K562 (cell line): ENCODE results near the gene CTF1. TPM values are rescaled to one million over a fixed set of nuclear protein-coding genes. Genes with fewer than 3 reads are reported as not detected.

Experiments used
- ARNT ChIP-seq, 2 experiments: fragments of 450-650 bp; IDR thresholded peaks; 2 replicates each; pipeline ENCODE4 v1.6.1; 2016; ENCODE audit warnings: mild to moderate bottlenecking in 1 of 2
- CBX2 ChIP-seq: fragments of 200-600 bp; sonication (generic); IDR thresholded peaks from one replicate; pipeline ENCODE4 v1.6.1; 2012; ENCODE audit warnings: mild to moderate bottlenecking, low read length, inconsistent platforms; ENCODE audit not compliant: insufficient read depth, poor library complexity, severe bottlenecking
- CTCFL ChIP-seq: IDR thresholded peaks from 2 replicates; pipeline ENCODE4 v1.6.1; 2011; ENCODE audit warnings: borderline replicate concordance, low read depth, mild to moderate bottlenecking, moderate library complexity, low read length; ENCODE audit not compliant: insufficient read depth, poor library complexity, severe bottlenecking
- FIP1L1 ChIP-seq: fragments of 200-400 bp; formaldehyde crosslinking; IDR thresholded peaks from 2 replicates; pipeline ENCODE4 v1.6.1; 2018; ENCODE audit warnings: mild to moderate bottlenecking, low read depth, low read length; ENCODE audit not compliant: poor library complexity, severe bottlenecking
- FOXJ3 ChIP-seq: sonication (generic); formaldehyde crosslinking; IDR thresholded peaks from 2 replicates; pipeline ENCODE4 v1.4.0; 2020; ENCODE audit warnings: mild to moderate bottlenecking, missing genetic modification reagents
- LARP7 ChIP-seq: fragments of 450-650 bp; IDR thresholded peaks from 2 replicates; pipeline ENCODE4 v1.6.1; 2016
- SMARCA5 ChIP-seq: fragments of 450-650 bp; IDR thresholded peaks from 2 replicates; pipeline ENCODE4 v1.6.1; 2016
- ZEB2 ChIP-seq: fragments of 450-650 bp; IDR thresholded peaks from 2 replicates; pipeline ENCODE4 v1.6.1; 2016
- ZNF24 ChIP-seq: fragments of 450-650 bp; IDR thresholded peaks from 2 replicates; pipeline ENCODE4 v1.6.1; 2016
- polyA plus RNA-seq, 8 experiments: library from polyadenylated mRNA; depleted of rRNA in 4 of 8; stranded (reverse) in 5 of 8; unstranded in 3 of 8; fragments of >200 nt; fragmentation: Nextera tagmentation in 2 of 8; fragmentation: Illumina TruSeq in 1 of 8; extraction: Ambion mirVana in 2 of 8; extraction: Trizol in 1 of 8; gene quantifications; 2 replicates each; pipeline versions ENCODE4 v1.2.1 to v1.2.3, GENCODE V29; 2011 to 2014; ENCODE audit warnings: inconsistent platforms in 1 of 8, missing spikeins in 1 of 8
- total RNA-seq, 7 experiments: library from RNA; depleted of rRNA in 6 of 7; stranded (reverse); fragments of >200 nt in 6 of 7; fragmentation: Illumina TruSeq in 2 of 7; extraction: Trizol in 2 of 7; gene quantifications; 2 replicates each; pipeline versions ENCODE4 v1.2.1 to v1.2.3, GENCODE V29; 2011 to 2021; ENCODE audit warnings: low replicate concordance in 1 of 7
- TF ChIP-seq, protein P1 (sequence below): fragments of 200-800 bp; sonication (Bioruptor generic); IDR thresholded peaks from 2 replicates; pipeline ENCODE4 v1.6.1; 2016; ENCODE audit warnings: missing genetic modification characterization, missing compliant biosample characterization

The CTF1 gene
- total and polyA plus RNA-seq, 9 of the 15 experiments (the other 6 are each of a cell fraction or from before 2014, with no cell fraction given): 0.24 to 2.5 (median 0.44) TPM

DNA sequence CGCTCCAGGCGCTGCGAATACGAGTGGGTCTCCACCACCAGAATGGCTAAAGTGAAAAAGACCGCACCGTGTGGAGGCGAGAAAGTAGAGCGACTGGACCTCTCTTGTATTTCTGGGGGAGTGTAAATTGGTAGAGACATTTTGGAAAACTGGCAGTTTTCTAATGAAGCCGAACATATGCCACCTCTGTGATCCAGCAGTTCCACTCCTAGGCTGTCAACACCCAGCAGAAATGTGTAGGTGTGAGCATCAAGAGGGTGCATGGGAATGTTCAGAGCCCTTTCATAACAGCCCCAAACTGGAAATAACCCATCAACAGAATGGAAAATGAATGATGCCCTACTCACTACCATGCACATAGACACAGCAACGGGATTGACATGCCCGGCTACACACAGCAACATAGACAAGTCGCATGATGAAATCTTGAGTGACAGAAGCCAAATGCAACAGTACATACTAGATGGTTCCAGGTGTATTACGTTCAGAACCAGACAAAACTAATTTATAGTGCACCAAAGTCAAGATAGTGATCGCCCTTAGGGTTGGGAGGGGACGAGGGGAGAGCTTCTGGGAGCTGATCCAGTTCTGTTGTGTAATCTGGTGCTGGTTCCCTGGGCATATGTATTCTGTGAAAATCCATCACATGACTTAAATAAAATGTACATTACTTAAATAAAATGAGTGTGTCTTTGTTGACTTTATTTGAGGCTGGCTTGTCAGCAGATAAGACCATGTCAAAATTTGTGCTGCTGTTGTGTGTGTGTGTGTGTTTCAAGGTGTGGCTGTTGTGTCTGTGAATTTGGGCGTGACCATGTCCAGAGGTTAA is 1.7 kb upstream of the CTF1 start (continued):
- TF ChIP-seq, protein P1, sequence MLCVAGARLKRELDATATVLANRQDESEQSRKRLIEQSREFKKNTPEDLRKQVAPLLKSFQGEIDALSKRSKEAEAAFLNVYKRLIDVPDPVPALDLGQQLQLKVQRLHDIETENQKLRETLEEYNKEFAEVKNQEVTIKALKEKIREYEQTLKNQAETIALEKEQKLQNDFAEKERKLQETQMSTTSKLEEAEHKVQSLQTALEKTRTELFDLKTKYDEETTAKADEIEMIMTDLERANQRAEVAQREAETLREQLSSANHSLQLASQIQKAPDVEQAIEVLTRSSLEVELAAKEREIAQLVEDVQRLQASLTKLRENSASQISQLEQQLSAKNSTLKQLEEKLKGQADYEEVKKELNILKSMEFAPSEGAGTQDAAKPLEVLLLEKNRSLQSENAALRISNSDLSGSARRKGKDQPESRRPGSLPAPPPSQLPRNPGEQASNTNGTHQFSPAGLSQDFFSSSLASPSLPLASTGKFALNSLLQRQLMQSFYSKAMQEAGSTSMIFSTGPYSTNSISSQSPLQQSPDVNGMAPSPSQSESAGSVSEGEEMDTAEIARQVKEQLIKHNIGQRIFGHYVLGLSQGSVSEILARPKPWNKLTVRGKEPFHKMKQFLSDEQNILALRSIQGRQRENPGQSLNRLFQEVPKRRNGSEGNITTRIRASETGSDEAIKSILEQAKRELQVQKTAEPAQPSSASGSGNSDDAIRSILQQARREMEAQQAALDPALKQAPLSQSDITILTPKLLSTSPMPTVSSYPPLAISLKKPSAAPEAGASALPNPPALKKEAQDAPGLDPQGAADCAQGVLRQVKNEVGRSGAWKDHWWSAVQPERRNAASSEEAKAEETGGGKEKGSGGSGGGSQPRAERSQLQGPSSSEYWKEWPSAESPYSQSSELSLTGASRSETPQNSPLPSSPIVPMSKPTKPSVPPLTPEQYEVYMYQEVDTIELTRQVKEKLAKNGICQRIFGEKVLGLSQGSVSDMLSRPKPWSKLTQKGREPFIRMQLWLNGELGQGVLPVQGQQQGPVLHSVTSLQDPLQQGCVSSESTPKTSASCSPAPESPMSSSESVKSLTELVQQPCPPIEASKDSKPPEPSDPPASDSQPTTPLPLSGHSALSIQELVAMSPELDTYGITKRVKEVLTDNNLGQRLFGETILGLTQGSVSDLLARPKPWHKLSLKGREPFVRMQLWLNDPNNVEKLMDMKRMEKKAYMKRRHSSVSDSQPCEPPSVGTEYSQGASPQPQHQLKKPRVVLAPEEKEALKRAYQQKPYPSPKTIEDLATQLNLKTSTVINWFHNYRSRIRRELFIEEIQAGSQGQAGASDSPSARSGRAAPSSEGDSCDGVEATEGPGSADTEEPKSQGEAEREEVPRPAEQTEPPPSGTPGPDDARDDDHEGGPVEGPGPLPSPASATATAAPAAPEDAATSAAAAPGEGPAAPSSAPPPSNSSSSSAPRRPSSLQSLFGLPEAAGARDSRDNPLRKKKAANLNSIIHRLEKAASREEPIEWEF: 0 out of 2 replicates have a peak, but pooled peaks have one; percentile 27
- TF ChIP-seq ARNT (IDR thresholded peaks at IDR 0.05) (0 out of 4 replicates have a peak, but pooled peaks of 1 of the 2 experiments have one; percentile 17), FOXJ3 (CRISPR knock-in tag) (no peak), SMARCA5 (no peak), CBX2 (no peak), ZNF24 (no peak), LARP7 (no peak), CTCFL (no peak), ZEB2 (peak; percentile 22; the same call in 1 of the 2 replicates), FIP1L1 (no peak)
